Transverse colon (tissue), 4 donors: ENCODE measurements around the gene NAA15. TPM values are rescaled to one million over a fixed set of nuclear protein-coding genes. Genes with fewer than 3 reads are reported as not detected.

Experiments
- DNase-seq: peaks from one replicate; pipeline ENCODE4 v3.0.0-alpha.2; 2019
- H3K27ac ChIP-seq, 4 donors: fragments of 200-600 bp; sonication (generic); 2 replicates each; pipeline ENCODE4 v1.5.1; 2016 to 2018; ENCODE audit warnings: inconsistent platforms in 4 of 4
- H3K27me3 ChIP-seq: fragments of 200-600 bp; sonication (generic); 2 replicates; pipeline ENCODE4 v1.5.1; 2017; ENCODE audit warnings: inconsistent platforms
- H3K36me3 ChIP-seq, 4 donors: fragments of 200-600 bp; sonication (generic); 2 replicates each; pipeline ENCODE4 v1.5.1; 2017 to 2019; ENCODE audit warnings: inconsistent platforms in 4 of 4
- H3K4me1 ChIP-seq, 4 donors: fragments of 200-600 bp; sonication (generic); 2 replicates each; pipeline ENCODE4 v1.5.1; 2017 to 2020; ENCODE audit warnings: inconsistent platforms in 4 of 4
- H3K4me3 ChIP-seq, 4 donors: fragments of 200-600 bp; sonication (generic); 1 replicate in 1 of 4; 2 replicates in 3 of 4; pipeline versions ENCODE4 v1.5.1 to v1.6.1; 2017 to 2019; ENCODE audit warnings: inconsistent platforms in 4 of 4
- H3K9me3 ChIP-seq, 2 donors: fragments of 200-600 bp; sonication (generic); 2 replicates each; pipeline ENCODE4 v1.5.1; 2017 to 2019; ENCODE audit warnings: inconsistent platforms in 2 of 2
- CTCF ChIP-seq, 5 experiments: fragments of 200-600 bp in 3 of 5; fragments of 450-650 bp in 2 of 5; sonication (generic) in 3 of 5; IDR thresholded peaks; 1 replicate in 2 of 5; 2 replicates in 3 of 5; pipeline ENCODE4 v1.5.1; 2016 to 2017; ENCODE audit warnings: antibody characterized with exemption in 5 of 5, inconsistent platforms in 3 of 5, mild to moderate bottlenecking in 2 of 5, moderate library complexity in 1 of 5
- EP300 ChIP-seq: sonication (generic); formaldehyde crosslinking; IDR thresholded peaks from one replicate; pipeline ENCODE4 v1.6.1; 2017; ENCODE audit warnings: antibody characterized with exemption, low read depth
- POLR2A ChIP-seq: fragments of 450-650 bp; IDR thresholded peaks from one replicate; pipeline ENCODE4 v1.6.1; 2016; ENCODE audit warnings: antibody characterized with exemption, mild to moderate bottlenecking, moderate library complexity
- POLR2AphosphoS5 ChIP-seq, 3 donors: sonication (generic); formaldehyde crosslinking; IDR thresholded peaks; one replicate each; pipeline ENCODE4 v1.6.1; 2016; ENCODE audit warnings: antibody characterized with exemption in 3 of 3
- WGBS, 2 donors: methylation state at CpG; one replicate each; pipeline ENCODE4 v1.1.5; 2018; ENCODE audit warnings: low coverage in 1 of 2; 5-methylcytosine and 5-hydroxymethylcytosine counted together
- in situ Hi-C, 4 donors: fragments of 200-750 bp; cut with MboI; loops; one replicate each; pipeline versions ENCODE4 v1.15.0 to v1.15.1; 2017; ENCODE audit warnings: low sequenced_read_pairs in 3 of 4, low pct_ligation_motif_present in 1 of 4, low pct_unique_long_range_greater_than_20kb in 1 of 4
- intact Hi-C: fragments of 100-400 bp; cut with DNase I; formaldehyde crosslinking; loops from one replicate; pipeline ENCODE4 v1.15.1; 2023; ENCODE audit warnings: low total_unique reads
- total RNA-seq, 4 donors: library from RNA; depleted of rRNA; stranded (reverse); fragments of >200 nt; gene quantifications; one replicate each; pipeline ENCODE4 v1.1.0, GENCODE V29; 2016

NAA15 gene
- total RNA-seq, 4 donors from 2014 or later, result 5.0 to 23.7 (median 10.1) TPM

- H3K4me1 ChIP-seq, result peaks cover 15 to 48% (median 26%) of the 10 kb centered on the region in 4 donors
- H3K9me3 ChIP-seq, result no peaks in the 10 kb centered on the region
- no peaks in the 10 kb centered on the region for H3K36me3 ChIP-seq
- TF ChIP-seq EP300 (no peak), CTCF (IDR thresholded peaks at IDR 0.05) (peak in 3 of 5 experiments; percentile 2 to 42 (median 17)), POLR2A (peak; percentile 92), POLR2AphosphoS5 (IDR thresholded peaks at IDR 0.05) (peak; percentile 89 to 91 (median 90))
- DNase-seq, result peak; percentile 98
- H3K27ac ChIP-seq, result peak overlapping the region; percentile 90 to 97 (median 94)
- WGBS, 2 donors, result 0% methylated on average over 59 of the region's 76 CpGs; no CpG with 5 or more reads in 1 of the 2 donors
- intact Hi-C loops, result no loop called here
- in situ Hi-C loops, result no loop called here
- H3K27me3 ChIP-seq, result no peaks in the 10 kb centered on the region
- peak overlapping the region; percentile 51 to 73 (median 62) for H3K4me3 ChIP-seq
Measured at GRCh38 chr4:139453371-139454110, 152.2 kb downstream of the NAA15 start.

GRCh38 chr4:139454111-139455045 lies 153.1 kb downstream of the NAA15 start, which contains the start of gene RAB33B:
TSS of gene RAB33B (plus strand) at chr4:139454121. CDS start at chr4:139454196, 75 bp downstream.
- Histone ChIP-seq H3K4me1 (peaks cover 15 to 53% (median 26%) of the 10 kb centered on the region in 4 donors), H3K36me3 (no peaks in the 10 kb centered on the region), H3K9me3 (no peaks in the 10 kb centered on the region), H3K27ac (peak within 1 kb of the TSS; percentile 90 to 97 (median 94)), H3K27me3 (no peaks in the 10 kb centered on the region), H3K4me3 (peak within 1 kb of the TSS; percentile 51 to 73 (median 62))
- intact Hi-C loops (no loop called here), in situ Hi-C loops (no loop called here)
- TF ChIP-seq POLR2A (peak; percentile 90), POLR2AphosphoS5 (IDR thresholded peaks at IDR 0.05) (peak; percentile 95 to 96 (median 96)), CTCF (IDR thresholded peaks at IDR 0.05) (no peak), EP300 (no peak)
- no peak for DNase-seq
- 2 to 3% methylated on average over 5 to 46 of the region's 46 CpGs for WGBS, 2 donors

- Histone ChIP-seq H3K27me3 (no peaks in the 10 kb centered on the region), H3K4me1 (peaks cover 15 to 53% (median 26%) of the 10 kb centered on the region in 4 donors), H3K27ac (peak overlapping the region; percentile 90 to 97 (median 94)), H3K36me3 (no peaks in the 10 kb centered on the region), H3K9me3 (no peaks in the 10 kb centered on the region), H3K4me3 (peak overlapping the region; percentile 51 to 73 (median 62))
- intact Hi-C loops, result no loop called here
- WGBS, 2 donors, result 32 to 38% methylated on average over 6 of the region's 6 CpGs
- TF ChIP-seq POLR2A (peak; percentile 14), POLR2AphosphoS5 (IDR thresholded peaks at IDR 0.05) (no peak), EP300 (no peak), CTCF (IDR thresholded peaks at IDR 0.05) (no peak)
- in situ Hi-C loops, result no loop called here
- peak; percentile 11 for DNase-seq
Measured at GRCh38 chr4:139455126-139455538, 153.8 kb downstream of the NAA15 start.

- H3K4me3 ChIP-seq, result no peak overlapping the region
- no peaks in the 10 kb centered on the region for H3K36me3 ChIP-seq
- H3K27me3 ChIP-seq, result no peaks in the 10 kb centered on the region
- 83 to 100% methylated on average over 1 to 4 of the region's 4 CpGs for WGBS, 2 donors
- in situ Hi-C loops, result no loop called here
- H3K4me1 ChIP-seq, result peaks cover 15 to 46% (median 22%) of the 10 kb centered on the region in 4 donors
- TF ChIP-seq POLR2A (no peak), EP300 (no peak), POLR2AphosphoS5 (IDR thresholded peaks at IDR 0.05) (no peak), CTCF (IDR thresholded peaks at IDR 0.05) (no peak)
- H3K9me3 ChIP-seq, result no peaks in the 10 kb centered on the region
- no peak for DNase-seq
- intact Hi-C loops, result no loop called here
- H3K27ac ChIP-seq, result no peak overlapping the region
Measured at GRCh38 chr4:139457318-139457717, 156.0 kb downstream of the NAA15 start.
